ENCODE measurements around the gene SDS.

The SDS gene

GRCh38 chr12:113405694-113406093 is 2.0 kb upstream of the SDS start:
- no peak for DNase-seq
- intact Hi-C loops (cut with DNase I), result no loop called here

GRCh38 chr12:113402586-113403260 is 964 bp downstream of the SDS start:
- no peak for DNase-seq
- intact Hi-C loops (cut with DNase I), result no loop called here

GRCh38 chr12:113401066-113402000 is 2.4 kb downstream of the SDS start:
- no peak for DNase-seq
- intact Hi-C loops (cut with DNase I), result no loop called here

- intact Hi-C loops (cut with DNase I), result no loop called here
- no peak for DNase-seq
Measured at GRCh38 chr12:113400362-113400761, 3.3 kb downstream of the SDS start.

GRCh38 chr12:113399490-113399889 is 4.2 kb downstream of the SDS start:
- DNase-seq, result no peak
- intact Hi-C loops (cut with DNase I), result no loop called here

GRCh38 chr12:113398346-113399290 is 5.1 kb downstream of the SDS start:
- intact Hi-C loops (cut with DNase I), result no loop called here
- no peak for DNase-seq

- intact Hi-C loops (cut with DNase I), result no loop called here
- DNase-seq, result no peak
Measured at GRCh38 chr12:113397497-113398197, 6.0 kb downstream of the SDS start.

- intact Hi-C loops (cut with DNase I), result no loop called here
- DNase-seq, result peak in 38 of 42 donors; percentile 12 to 88 (median 62)
Measured at GRCh38 chr12:113396828-113397496, 6.7 kb downstream of the SDS start.

- DNase-seq, result no peak
- intact Hi-C loops (cut with DNase I), result no loop called here
Measured at GRCh38 chr12:113396200-113396599, 7.5 kb downstream of the SDS start.

- no peak for DNase-seq
- intact Hi-C loops (cut with DNase I), result no loop called here
Measured at GRCh38 chr12:113395119-113395518, 8.6 kb downstream of the SDS start.

GRCh38 chr12:113393749-113394148 is 9.9 kb downstream of the SDS start:
- intact Hi-C loops (cut with DNase I), result no loop called here
- no peak for DNase-seq

GRCh38 chr12:113392988-113393579 is 10.6 kb downstream of the SDS start:
- DNase-seq, result peak in 12 of 42 donors; percentile 25 to 67 (median 44)
- intact Hi-C loops (cut with DNase I), result no loop called here

- no peak for DNase-seq
Measured at GRCh38 chr12:113392520-113392919, 11.2 kb downstream of the SDS start.

GRCh38 chr12:113391650-113392337 is 11.9 kb downstream of the SDS start:
- intact Hi-C loops (cut with DNase I), result no loop called here
- no peak for DNase-seq

More at GRCh38 chr12:113392520-113392919, 11.2 kb downstream of the SDS start:
- intact Hi-C loops (cut with DNase I), result no loop called here

- DNase-seq, result no peak
- intact Hi-C loops (cut with DNase I), result no loop called here
Measured at GRCh38 chr12:113391145-113391544, 12.5 kb downstream of the SDS start.

GRCh38 chr12:113390064-113391043 is 13.3 kb downstream of the SDS start:
- no peak for DNase-seq
- intact Hi-C loops (cut with DNase I), result no loop called here
